Measurements from ENCODE around the gene MBNL2. TPM values are rescaled to one million over a fixed set of nuclear protein-coding genes. Genes with fewer than 3 reads are reported as not detected.

MBNL2 gene
- total and polyA plus RNA-seq, 2 experiments from 2014 or later, result 0.55 to 3.2 TPM

- Mint-ChIP-seq H3K4me1 (peaks cover 27% of the 10 kb centered on the region), H3K9me3 (no peaks in the 10 kb centered on the region), H3K27ac (no peak overlapping the region), H3K4me3 (no peak overlapping the region), H3K36me3 (ENCODE audit: low read depth) (no peaks in the 10 kb centered on the region), H3K27me3 (ENCODE audit: insufficient read depth, low read depth, poor library complexity) (peaks cover 4% of the 10 kb centered on the region)
- H3K4me2 ChIP-seq, result no peak overlapping the region
- H3K9me2 ChIP-seq (ENCODE audit: insufficient read depth), result peaks cover 11% of the 10 kb centered on the region; the same call in 1 of the 2 replicates
- H3K36me3 ChIP-seq (ENCODE audit: insufficient read depth), result no peaks in the 10 kb centered on the region
- no peak overlapping the region for H3K27ac ChIP-seq (ENCODE audit: low read depth)
- TF ChIP-seq JUNB (IDR thresholded peaks at IDR 0.05; ENCODE audit: unreplicated experiment) (no peak), ZNF114 (CRISPR knock-in tag; IDR thresholded peaks at IDR 0.05) (no peak), ZNF462 (CRISPR knock-in tag; IDR thresholded peaks at IDR 0.05) (no peak), EZH2 (IDR thresholded peaks at IDR 0.05; ENCODE audit: low read depth, unreplicated experiment) (no peak), NANOG (IDR thresholded peaks at IDR 0.05; ENCODE audit: borderline replicate concordance) (no peak), CREB1 (CRISPR knock-in tag; IDR thresholded peaks at IDR 0.05; ENCODE audit: low read depth) (no peak), ZNF331 (CRISPR knock-in tag; IDR thresholded peaks at IDR 0.05; ENCODE audit: low read depth) (no peak), EZH2phosphoT487 (IDR thresholded peaks at IDR 0.05; ENCODE audit: unreplicated experiment) (no peak)
- TF ChIP-seq, protein P1, sequence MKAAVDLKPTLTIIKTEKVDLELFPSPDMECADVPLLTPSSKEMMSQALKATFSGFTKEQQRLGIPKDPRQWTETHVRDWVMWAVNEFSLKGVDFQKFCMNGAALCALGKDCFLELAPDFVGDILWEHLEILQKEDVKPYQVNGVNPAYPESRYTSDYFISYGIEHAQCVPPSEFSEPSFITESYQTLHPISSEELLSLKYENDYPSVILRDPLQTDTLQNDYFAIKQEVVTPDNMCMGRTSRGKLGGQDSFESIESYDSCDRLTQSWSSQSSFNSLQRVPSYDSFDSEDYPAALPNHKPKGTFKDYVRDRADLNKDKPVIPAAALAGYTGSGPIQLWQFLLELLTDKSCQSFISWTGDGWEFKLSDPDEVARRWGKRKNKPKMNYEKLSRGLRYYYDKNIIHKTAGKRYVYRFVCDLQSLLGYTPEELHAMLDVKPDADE (IDR thresholded peaks at IDR 0.05), result no peak
- ATAC-seq (no peak), DNase-seq (ENCODE audit: low spot score) (no peak)
- no peaks in the 10 kb centered on the region for H3K79me2 ChIP-seq (replicated peaks; ENCODE audit: insufficient read depth)
- no peaks in the 10 kb centered on the region; the same call in 1 of the 2 replicates for H4K20me1 ChIP-seq (replicated peaks; ENCODE audit: insufficient read depth)
- no peak overlapping the region for H2AFZ ChIP-seq
- peaks cover 7% of the 10 kb centered on the region; the same call in 1 of the 2 replicates for H3K4me1 ChIP-seq (ENCODE audit: insufficient read depth)
- no peaks in the 10 kb centered on the region for H3K27me3 ChIP-seq (ENCODE audit: insufficient read depth)
- H3K4me3 ChIP-seq, result no peak overlapping the region
- H3F3A ChIP-seq (replicated peaks; ENCODE audit: low read depth), result no peaks in the 10 kb centered on the region
These were observed 28.6 kb upstream of the MBNL2 start for GRCh38 chr13:97193577-97193976.
